Skeletal muscle cell (primary cell): ENCODE results near the gene TTYH3.
"Not testable (repeated sequence)": the region's sequence is repeated elsewhere in the genome, so short reads cannot be mapped to it uniquely, and the experiment has no call there.

Source experiments
- DNase-seq: peaks from one replicate; pipeline ENCODE4 v3.0.0-alpha.2; 2010; ENCODE audit warnings: low read depth
- H3K4me3 ChIP-seq: 2 replicates; pipeline ENCODE4 v1.5.1; 2011; ENCODE audit warnings: low read depth, mild to moderate bottlenecking, control low read depth, low read length, moderate library complexity

TTYH3 gene

GRCh38 chr7:2679135-2680127, 47.6 kb downstream of the TTYH3 start:
- DNase-seq, H3K4me3 ChIP-seq: not testable (repeated sequence)

- no peak for DNase-seq
- H3K4me3 ChIP-seq: no peak overlapping the region
Measured at GRCh38 chr7:2680256-2680655, 48.5 kb downstream of the TTYH3 start.

GRCh38 chr7:2680792-2681490, 49.2 kb downstream of the TTYH3 start:
- no peak overlapping the region for H3K4me3 ChIP-seq
- no peak for DNase-seq

- H3K4me3 ChIP-seq: no peak overlapping the region
- no peak for DNase-seq
Measured at GRCh38 chr7:2681929-2682799, 50.4 kb downstream of the TTYH3 start.

- H3K4me3 ChIP-seq: no peak overlapping the region
- DNase-seq: no peak
Measured at GRCh38 chr7:2684501-2684900, 52.7 kb downstream of the TTYH3 start.

- H3K4me3 ChIP-seq: no peak overlapping the region
- no peak for DNase-seq
Measured at GRCh38 chr7:2686101-2686500, 54.3 kb downstream of the TTYH3 start.

- peak overlapping the region; percentile 37 for H3K4me3 ChIP-seq
- no peak for DNase-seq
Measured at GRCh38 chr7:2687338-2687869, 55.6 kb downstream of the TTYH3 start.

GRCh38 chr7:2687881-2688318, 56.1 kb downstream of the TTYH3 start, which contains the start of gene AMZ1:
Gene AMZ1 (plus strand): TSS chr7:2688202. CDS start chr7:2700452, 12,250 bp downstream.
- peak within 1 kb of the TSS; percentile 37 for H3K4me3 ChIP-seq
- DNase-seq: no peak

- peak overlapping the region; percentile 27 for H3K4me3 ChIP-seq
- DNase-seq: no peak
Measured at GRCh38 chr7:2688409-2689342, 56.9 kb downstream of the TTYH3 start.

GRCh38 chr7:2689343-2689847, 57.6 kb downstream of the TTYH3 start:
- H3K4me3 ChIP-seq: no peak overlapping the region

GRCh38 chr7:2689951-2690705, 58.3 kb downstream of the TTYH3 start:
- no peak overlapping the region for H3K4me3 ChIP-seq
- DNase-seq: no peak

More at GRCh38 chr7:2689343-2689847, 57.6 kb downstream of the TTYH3 start:
- no peak for DNase-seq

- DNase-seq: no peak
Measured at GRCh38 chr7:2691011-2691707, 59.4 kb downstream of the TTYH3 start.

GRCh38 chr7:2691932-2692439, 60.2 kb downstream of the TTYH3 start:
- not testable (repeated sequence) for DNase-seq, H3K4me3 ChIP-seq

More at GRCh38 chr7:2691011-2691707, 59.4 kb downstream of the TTYH3 start:
- no peak overlapping the region for H3K4me3 ChIP-seq

GRCh38 chr7:2692543-2692942, 60.8 kb downstream of the TTYH3 start:
- no peak overlapping the region for H3K4me3 ChIP-seq
- no peak for DNase-seq

- DNase-seq, H3K4me3 ChIP-seq: not testable (repeated sequence)
Measured at GRCh38 chr7:2693420-2694121, 61.8 kb downstream of the TTYH3 start.

GRCh38 chr7:2694122-2694436, 62.3 kb downstream of the TTYH3 start:
- not testable (repeated sequence) for DNase-seq, H3K4me3 ChIP-seq
